PC-9 (cell line): ENCODE measurements around the gene BRSK1.

Experiments used
- EZH2 ChIP-seq: fragments of 200-600 bp; sonication (generic); IDR thresholded peaks from 2 replicates; pipeline ENCODE4 v1.8.0; 2017; ENCODE audit warnings: antibody characterized with exemption, low read depth
- TF ChIP-seq, protein P1 (sequence below): fragments of 200-600 bp; sonication (generic); conservative IDR thresholded peaks from 2 replicates; pipeline ENCODE4 v1.6.1; 2017; ENCODE audit warnings: mixed run types, antibody characterized with exemption, mild to moderate bottlenecking, moderate library complexity

DNA sequence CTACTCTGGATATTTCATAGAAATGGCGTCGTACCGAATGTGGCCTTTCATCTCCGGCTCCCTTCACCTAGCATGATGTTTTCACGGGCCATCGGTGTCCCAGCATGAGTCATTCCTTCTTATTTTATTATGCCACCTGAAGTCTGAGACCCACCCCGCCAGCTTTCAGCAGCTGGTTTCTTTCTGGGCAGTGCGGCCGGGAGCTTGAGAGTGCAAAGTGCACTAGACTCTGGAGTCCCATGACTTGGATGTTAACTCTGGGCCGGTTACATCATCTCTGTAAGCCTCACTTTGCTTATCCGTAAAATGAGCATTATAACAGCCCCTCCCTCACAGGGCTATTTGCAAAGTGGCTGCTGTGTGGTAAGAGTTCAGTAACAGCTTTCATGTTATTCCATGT is 50.1 kb downstream of the BRSK1 start:
- TF ChIP-seq, protein P1, sequence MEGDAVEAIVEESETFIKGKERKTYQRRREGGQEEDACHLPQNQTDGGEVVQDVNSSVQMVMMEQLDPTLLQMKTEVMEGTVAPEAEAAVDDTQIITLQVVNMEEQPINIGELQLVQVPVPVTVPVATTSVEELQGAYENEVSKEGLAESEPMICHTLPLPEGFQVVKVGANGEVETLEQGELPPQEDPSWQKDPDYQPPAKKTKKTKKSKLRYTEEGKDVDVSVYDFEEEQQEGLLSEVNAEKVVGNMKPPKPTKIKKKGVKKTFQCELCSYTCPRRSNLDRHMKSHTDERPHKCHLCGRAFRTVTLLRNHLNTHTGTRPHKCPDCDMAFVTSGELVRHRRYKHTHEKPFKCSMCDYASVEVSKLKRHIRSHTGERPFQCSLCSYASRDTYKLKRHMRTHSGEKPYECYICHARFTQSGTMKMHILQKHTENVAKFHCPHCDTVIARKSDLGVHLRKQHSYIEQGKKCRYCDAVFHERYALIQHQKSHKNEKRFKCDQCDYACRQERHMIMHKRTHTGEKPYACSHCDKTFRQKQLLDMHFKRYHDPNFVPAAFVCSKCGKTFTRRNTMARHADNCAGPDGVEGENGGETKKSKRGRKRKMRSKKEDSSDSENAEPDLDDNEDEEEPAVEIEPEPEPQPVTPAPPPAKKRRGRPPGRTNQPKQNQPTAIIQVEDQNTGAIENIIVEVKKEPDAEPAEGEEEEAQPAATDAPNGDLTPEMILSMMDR: no peak
- TF ChIP-seq EZH2: no peak
